Mesodermal cell (in vitro differentiated cells): ENCODE data around the gene FRAS1.
A peak's percentile ranks its signal among the peaks of the same experiment; 100 is the strongest.
"Not testable (repeated sequence)": the region's sequence is repeated elsewhere in the genome, so short reads cannot be mapped to it uniquely, and the experiment has no call there.

Source experiments
- H3K27ac ChIP-seq: 2 replicates; pipeline ENCODE4 v1.7.0; 2013; ENCODE audit warnings: mild to moderate bottlenecking, low read depth, low read length, moderate library complexity; ENCODE audit not compliant: severe bottlenecking
- H3K36me3 ChIP-seq: 2 replicates; pipeline ENCODE4 v1.7.1; 2013; ENCODE audit warnings: mild to moderate bottlenecking, low read length, moderate library complexity; ENCODE audit not compliant: control insufficient read depth, insufficient read depth
- H3K4me1 ChIP-seq: one replicate; pipeline ENCODE4 v1.7.1; 2013; ENCODE audit warnings: mild to moderate bottlenecking, low read length; ENCODE audit not compliant: insufficient read depth, control insufficient read depth, poor library complexity, severe bottlenecking
- H3K4me3 ChIP-seq: 2 replicates; pipeline ENCODE4 v1.7.0; 2013; ENCODE audit warnings: low read length, control low read depth, mild to moderate bottlenecking; ENCODE audit not compliant: insufficient read depth, poor library complexity, severe bottlenecking; ENCODE audit errors: extremely low read depth
- H3K9me3 ChIP-seq: 2 replicates; pipeline ENCODE4 v1.7.1; 2013; ENCODE audit warnings: mild to moderate bottlenecking, low read length, moderate library complexity; ENCODE audit not compliant: control insufficient read depth
- WGBS, 2 experiments: methylation state at CpG; one replicate each; pipeline ENCODE4 v1.1.5; 2013; ENCODE audit warnings: missing lambda C conversion rate in 2 of 2; ENCODE audit not compliant: insufficient coverage in 2 of 2; 5-methylcytosine and 5-hydroxymethylcytosine counted together

Gene FRAS1

DNA sequence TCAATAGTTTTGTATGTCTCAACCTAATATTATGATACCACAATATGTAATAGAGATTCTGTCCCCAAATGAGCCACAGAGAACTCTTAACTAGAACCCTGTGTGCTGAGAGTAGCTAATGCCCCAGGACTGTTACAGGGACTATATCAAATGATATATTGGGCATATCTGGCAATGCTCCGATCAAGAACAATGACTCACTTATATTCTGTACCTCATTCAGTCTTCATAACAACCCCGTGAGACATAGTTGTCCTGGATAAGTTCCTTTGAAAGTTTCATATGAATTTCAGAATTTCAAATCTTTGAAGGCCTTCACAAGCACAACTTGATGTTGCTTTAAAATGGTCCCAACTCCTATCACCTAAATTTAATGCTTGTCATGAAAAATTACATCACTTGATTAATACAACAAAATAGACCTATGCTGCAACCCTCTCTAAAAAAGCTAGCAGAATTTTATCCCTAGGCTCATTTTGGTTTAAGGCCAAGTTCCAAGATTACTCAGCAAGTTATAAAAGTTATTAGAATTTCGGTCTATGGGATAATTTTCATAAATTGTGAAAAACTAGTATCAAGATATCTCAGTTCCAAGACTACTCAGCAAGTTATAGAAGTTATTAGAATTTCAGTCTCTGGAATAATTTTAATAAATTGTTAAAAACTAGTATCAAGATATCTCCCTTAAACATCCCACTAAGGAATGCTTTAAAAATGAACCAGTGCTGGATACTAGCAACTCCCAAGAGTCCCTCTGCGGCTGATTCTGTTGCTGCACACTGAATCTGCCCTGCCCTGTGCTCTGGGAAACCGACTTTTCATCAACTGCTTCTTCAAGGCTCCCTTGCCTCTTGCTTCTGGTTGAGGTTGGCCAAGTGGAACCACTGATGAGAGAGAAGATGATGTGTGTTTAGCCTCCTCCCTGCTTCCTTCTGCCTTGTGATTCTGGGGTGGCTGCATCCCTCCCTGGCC, 488.4 kb downstream of the FRAS1 start:
- no peak overlapping the region for H3K27ac ChIP-seq
- H3K4me1 ChIP-seq: peaks cover under 1% of the 10 kb centered on the region
- no peak overlapping the region for H3K4me3 ChIP-seq
- H3K9me3 ChIP-seq: no peaks in the 10 kb centered on the region
- H3K36me3 ChIP-seq: peaks cover 12% of the 10 kb centered on the region
- 90 to 95% methylated on average over 2 to 3 of the region's 5 CpGs for WGBS, 2 experiments

DNA sequence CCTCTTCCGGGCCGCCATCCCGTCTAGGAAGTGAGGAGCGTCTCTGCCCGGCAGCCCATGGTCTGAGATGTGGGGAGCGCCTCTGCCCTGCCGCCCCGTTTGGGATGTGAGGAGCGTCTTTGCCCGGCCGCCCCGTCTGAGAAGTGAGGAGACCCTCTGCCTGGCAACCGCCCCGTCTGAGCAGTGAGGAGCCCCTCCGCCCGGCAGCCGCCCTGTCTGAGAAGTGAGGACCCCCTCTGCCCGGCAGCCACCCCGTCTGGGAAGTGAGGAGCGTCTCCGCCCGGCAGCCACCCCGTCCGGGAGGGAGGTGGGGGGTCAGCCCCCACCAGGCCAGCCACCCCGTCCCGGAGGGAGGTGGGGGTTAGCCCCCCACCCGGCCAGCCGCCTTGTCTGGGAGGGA, 490.8 kb downstream of the FRAS1 start:
- peaks cover 19% of the 10 kb centered on the region for H3K4me1 ChIP-seq
- H3K4me3 ChIP-seq, H3K36me3 ChIP-seq, H3K27ac ChIP-seq, H3K9me3 ChIP-seq: not testable (repeated sequence)
- WGBS, 2 experiments: 84 to 97% methylated on average over 5 to 16 of the region's 28 CpGs

DNA sequence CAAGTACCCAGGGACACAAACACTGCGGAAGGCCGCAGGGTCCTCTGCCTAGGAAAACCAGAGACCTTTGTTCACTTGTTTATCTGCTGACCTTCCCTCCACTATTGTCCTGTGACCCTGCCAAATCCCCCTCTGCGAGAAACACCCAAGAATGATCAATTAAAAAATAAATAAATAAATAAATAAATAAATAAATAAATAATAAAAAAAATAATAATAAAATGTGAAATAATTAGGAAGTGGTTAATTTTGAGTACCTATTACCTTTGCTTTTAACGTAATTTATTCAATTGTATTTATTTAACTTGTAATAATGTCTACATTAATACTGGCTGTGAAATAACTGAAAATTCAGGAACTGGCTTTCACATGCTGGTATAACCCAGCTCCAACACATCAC, 491.8 kb downstream of the FRAS1 start:
- no CpG with 5 or more reads among the region's 4 CpGs for whole genome bisulfite sequencing, 2 experiments
- H3K9me3 ChIP-seq, H3K4me3 ChIP-seq, H3K36me3 ChIP-seq, H3K27ac ChIP-seq: not testable (repeated sequence)
- H3K4me1 ChIP-seq: peaks cover 23% of the 10 kb centered on the region

DNA sequence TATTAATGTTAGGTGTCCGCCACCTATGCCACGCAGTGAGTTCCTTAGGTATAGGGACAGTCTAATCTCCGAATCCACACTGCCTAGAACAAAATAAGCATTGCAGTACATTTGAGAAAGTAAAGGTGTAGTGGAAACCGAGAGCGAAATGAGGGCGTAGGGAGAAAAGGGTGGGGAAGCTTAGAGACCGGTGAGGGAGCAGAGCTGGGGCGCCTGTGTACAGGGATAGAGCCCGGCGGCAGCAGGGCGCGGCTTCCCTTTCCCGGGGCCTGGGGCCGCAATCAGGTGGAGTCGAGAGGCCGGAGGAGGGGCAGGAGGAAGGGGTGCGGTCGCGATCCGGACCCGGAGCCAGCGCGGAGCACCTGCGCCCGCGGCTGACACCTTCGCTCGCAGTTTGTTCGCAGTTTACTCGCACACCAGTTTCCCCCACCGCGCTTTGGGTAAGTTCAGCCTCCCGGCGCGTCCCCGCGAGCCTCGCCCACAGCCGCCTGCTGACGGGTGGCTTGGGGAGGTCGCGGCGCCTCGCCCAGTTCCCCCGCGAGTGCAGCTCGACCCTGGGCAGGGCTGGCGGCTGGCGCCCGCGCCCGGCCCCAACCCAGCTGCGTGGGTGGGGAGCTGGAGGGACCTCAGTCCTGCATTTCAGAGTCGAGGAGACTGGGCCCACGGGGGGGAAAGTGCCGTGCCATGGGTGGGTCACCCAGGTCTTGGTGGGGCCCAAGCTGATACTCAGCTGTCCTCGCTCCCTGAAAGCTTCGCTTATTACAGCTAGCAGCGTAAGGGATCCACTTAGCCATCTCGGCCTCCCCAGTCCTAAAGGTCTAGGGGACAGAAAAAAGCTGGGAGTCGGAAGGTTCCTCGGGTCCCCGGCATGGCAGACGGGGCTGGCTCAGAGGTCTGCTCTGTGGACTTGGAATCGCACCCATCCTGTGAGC, 494.6 kb downstream of the FRAS1 start, which contains the start of gene ANXA3:
TSS of gene ANXA3 (plus strand) at position 351 of the 932 bp plus-strand sequence. CDS start 2,704 bp downstream, outside the sequence.
- H3K4me3 ChIP-seq: peak within 1 kb of the TSS; percentile 63
- 1 to 5% methylated on average over 38 to 40 of the region's 65 CpGs for WGBS, 2 experiments
- peak within 1 kb of the TSS; percentile 80 for H3K27ac ChIP-seq
- H3K36me3 ChIP-seq: peaks cover 14% of the 10 kb centered on the region
- H3K9me3 ChIP-seq: no peaks in the 10 kb centered on the region
- peaks cover 23% of the 10 kb centered on the region for H3K4me1 ChIP-seq

DNA sequence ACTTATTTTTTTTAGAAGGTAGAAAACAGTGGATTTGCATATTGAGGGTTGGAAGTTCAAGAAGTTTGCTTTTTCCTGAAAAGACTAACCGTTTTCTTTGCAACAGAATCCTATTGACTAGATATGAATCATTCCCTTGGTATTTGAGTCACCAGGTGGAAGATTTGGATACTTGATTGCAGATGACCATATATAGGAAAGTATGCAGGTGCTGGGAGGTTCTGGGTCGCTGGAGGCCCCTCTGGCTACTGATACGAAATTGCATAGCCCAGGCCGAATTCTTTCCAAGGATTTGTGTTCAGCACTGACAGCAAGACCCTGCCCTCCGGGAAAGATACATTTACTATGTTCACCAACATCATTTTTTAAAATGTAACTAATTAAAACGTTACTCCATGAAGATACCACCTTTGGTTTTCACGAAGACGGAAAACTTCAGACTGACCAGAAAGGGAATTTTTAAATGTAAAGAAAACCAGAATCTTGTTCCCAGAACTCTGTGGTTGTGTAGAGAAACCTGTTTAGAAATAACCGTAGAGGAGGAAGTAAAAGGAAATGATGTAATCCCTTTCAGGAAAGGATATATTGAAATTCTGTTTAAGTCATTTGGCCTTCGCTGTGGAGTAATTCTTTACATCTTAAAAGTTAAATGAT, 495.4 kb downstream of the FRAS1 start:
- WGBS, 2 experiments: 15 to 57% methylated on average over 3 to 7 of the region's 10 CpGs
- Histone ChIP-seq H3K36me3 (peaks cover 16% of the 10 kb centered on the region), H3K9me3 (no peaks in the 10 kb centered on the region), H3K4me1 (peaks cover 29% of the 10 kb centered on the region), H3K4me3 (peak overlapping the region; percentile 63), H3K27ac (peak overlapping the region; percentile 80)

DNA sequence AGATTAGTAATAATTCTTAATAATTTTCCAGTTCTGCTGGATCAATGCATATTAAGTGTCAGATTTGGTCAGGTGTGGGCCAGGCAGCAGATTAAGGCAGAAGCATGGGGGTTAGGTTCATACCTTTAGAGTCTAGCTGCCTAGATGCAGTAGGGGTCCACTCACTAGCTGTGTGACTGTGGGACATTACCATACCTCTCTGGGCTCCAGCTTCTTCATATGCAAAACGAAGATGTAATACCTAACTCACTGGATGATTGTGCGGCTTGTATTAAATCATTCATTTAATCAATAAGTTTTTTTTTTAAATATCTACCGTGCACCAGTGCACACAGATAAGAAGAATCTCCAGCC, 495.9 kb downstream of the FRAS1 start:
- H3K9me3 ChIP-seq: no peaks in the 10 kb centered on the region
- WGBS, 2 experiments: no CpG with 5 or more reads among the region's 3 CpGs
- no peak overlapping the region for H3K4me3 ChIP-seq
- H3K36me3 ChIP-seq: peaks cover 20% of the 10 kb centered on the region
- no peak overlapping the region for H3K27ac ChIP-seq
- H3K4me1 ChIP-seq: peaks cover 33% of the 10 kb centered on the region

DNA sequence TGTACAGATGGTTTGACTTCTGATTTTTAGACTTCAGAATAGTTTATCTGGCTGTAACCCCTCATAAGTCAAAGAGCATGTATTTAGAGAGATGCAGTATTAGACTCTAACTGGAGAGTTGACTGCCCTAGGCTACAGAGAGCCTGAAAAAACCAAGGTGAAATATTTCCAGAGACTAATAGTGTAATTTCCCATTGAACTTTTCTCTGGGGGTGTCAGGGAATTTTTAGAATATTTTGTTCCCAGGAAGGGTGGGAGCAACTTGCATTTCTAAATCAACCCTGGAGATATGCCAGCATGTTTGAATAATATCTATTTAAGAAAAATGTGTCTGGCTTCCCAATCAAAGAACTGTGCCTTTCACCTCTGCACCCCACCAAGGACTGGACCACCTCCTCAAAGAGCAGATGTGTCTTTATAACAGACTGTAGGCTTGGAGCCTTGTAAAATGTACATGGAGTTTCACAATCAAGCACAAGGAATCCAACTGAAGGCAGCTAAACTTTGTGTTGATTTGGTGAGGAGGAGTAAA, 496.5 kb downstream of the FRAS1 start:
- Histone ChIP-seq H3K9me3 (no peaks in the 10 kb centered on the region), H3K27ac (no peak overlapping the region), H3K36me3 (peaks cover 20% of the 10 kb centered on the region), H3K4me3 (no peak overlapping the region), H3K4me1 (peaks cover 33% of the 10 kb centered on the region)

DNA sequence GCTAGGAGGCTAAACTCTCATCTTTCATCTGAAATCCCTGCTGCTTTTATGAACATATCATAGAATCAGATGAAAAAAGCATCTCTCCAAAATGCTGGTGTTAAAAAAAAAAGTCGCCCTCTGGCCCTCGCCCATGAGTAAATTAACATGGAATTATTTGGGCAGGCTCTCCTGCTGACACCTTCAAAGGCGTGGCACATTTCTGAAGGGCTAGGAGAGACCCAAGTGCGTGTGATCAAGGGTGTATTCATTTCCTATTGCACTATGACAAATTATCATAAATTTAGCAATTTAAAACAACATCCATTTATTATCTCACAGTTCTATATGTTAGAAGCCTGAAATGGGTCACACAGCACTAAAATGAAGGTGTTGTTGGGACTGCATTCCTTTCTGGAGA, 499.5 kb downstream of the FRAS1 start:
- 80 to 100% methylated on average over 1 to 2 of the region's 4 CpGs for WGBS, 2 experiments
- Histone ChIP-seq H3K4me3 (no peak overlapping the region), H3K27ac (no peak overlapping the region), H3K36me3 (peaks cover 20% of the 10 kb centered on the region), H3K4me1 (peaks cover 43% of the 10 kb centered on the region), H3K9me3 (no peaks in the 10 kb centered on the region)

DNA sequence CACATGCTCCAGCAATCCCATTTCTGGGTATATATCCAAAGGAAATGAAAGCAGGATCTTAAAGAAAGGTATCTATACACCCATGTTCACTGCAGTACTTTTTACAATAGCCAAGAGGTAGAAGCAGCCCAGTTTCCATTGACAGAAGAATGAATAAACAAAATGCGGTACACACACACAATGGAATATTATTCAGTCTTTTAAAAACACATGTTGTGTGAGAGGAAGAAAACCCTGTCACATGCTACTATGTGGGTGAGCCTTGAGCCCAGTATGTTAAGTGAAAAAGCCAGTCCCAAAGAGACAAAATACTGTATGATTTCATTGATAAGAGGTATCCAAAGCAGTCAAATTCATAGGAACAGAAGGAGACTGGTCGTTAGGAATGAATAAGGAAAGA, 500.7 kb downstream of the FRAS1 start:
- peaks cover 20% of the 10 kb centered on the region for H3K36me3 ChIP-seq
- no peak overlapping the region for H3K27ac ChIP-seq
- H3K9me3 ChIP-seq: no peaks in the 10 kb centered on the region
- H3K4me3 ChIP-seq: no peak overlapping the region
- WGBS, 2 experiments: 100% methylated on average over 2 of the region's 2 CpGs; no CpG with 5 or more reads in 1 of the 2 experiments
- H3K4me1 ChIP-seq: peaks cover 42% of the 10 kb centered on the region

DNA sequence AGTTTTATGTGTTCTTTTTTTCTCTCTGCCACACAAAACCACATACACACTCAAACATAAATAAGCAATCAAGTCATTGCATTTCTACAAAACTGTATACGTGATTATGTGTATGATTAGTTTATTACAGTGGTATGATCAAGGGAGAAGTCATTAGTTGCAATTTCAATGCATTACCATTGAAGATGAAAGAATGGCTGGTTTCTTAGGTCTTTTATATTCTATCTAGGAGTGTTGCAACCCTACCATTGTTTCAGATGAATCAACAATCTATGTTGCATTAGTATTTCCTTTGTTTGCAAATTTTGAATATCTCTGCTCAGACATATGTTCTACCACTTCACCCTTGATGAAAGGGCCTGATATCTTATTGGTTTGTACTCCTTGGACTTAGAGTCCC, 501.3 kb downstream of the FRAS1 start:
- WGBS, 2 experiments: no CpG with 5 or more reads among the region's 1 CpG
- Histone ChIP-seq H3K4me3 (no peak overlapping the region), H3K36me3 (peaks cover 20% of the 10 kb centered on the region), H3K9me3 (no peaks in the 10 kb centered on the region), H3K27ac (no peak overlapping the region), H3K4me1 (peaks cover 43% of the 10 kb centered on the region)
